Measurements from ENCODE around the gene MS4A8.
"Not testable (repeated sequence)": the region's sequence is repeated elsewhere in the genome, so short reads cannot be mapped to it uniquely, and the experiment has no call there.

Gene MS4A8

DNA sequence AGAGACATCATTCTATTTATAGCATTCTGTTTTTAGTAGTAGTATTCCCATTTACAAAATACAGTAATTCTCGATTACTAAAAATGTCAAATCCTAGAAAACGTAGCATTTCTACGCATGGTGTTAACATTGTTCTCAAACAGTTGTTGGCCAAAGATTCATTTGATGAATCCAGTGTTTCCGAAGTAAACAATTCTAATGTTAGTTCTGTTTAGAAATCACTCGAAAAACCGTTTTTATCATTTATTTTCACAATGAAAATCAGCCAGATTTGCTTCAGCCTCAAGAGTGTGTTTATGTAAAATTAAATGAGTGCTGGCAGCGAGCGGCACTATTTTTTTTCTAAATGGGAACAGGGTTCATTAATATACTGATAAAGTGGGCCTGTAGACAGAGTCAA, 32.2 kb downstream of the MS4A8 start:
- DNase-seq: no peak

GRCh38 chr11:60734279-60734678, 34.9 kb downstream of the MS4A8 start:
- DNase-seq: no peak

- DNase-seq: no peak
Measured at GRCh38 chr11:60739114-60739513, 39.7 kb downstream of the MS4A8 start.

- no peak for DNase-seq
Measured at GRCh38 chr11:60740573-60740972, 41.2 kb downstream of the MS4A8 start.

DNA sequence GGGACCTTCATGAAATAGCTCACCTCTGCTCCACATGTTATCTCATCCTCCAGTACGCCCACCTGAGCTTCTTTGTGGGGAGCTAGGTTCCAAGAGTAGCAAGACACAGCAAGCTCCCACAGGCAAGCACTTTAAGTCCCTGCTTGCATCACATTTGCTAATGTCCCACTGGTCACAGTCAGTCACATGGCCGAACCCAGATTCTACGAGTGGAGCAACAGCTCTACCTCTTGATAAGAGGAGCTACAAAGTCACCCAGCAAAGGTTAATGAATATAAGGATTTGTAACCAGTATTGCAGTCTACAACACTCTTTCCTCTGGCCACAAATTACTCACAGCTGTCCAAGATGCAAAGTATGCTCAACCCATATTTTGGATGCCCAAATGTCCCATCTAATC, 42.0 kb downstream of the MS4A8 start:
- no peak for DNase-seq

DNA sequence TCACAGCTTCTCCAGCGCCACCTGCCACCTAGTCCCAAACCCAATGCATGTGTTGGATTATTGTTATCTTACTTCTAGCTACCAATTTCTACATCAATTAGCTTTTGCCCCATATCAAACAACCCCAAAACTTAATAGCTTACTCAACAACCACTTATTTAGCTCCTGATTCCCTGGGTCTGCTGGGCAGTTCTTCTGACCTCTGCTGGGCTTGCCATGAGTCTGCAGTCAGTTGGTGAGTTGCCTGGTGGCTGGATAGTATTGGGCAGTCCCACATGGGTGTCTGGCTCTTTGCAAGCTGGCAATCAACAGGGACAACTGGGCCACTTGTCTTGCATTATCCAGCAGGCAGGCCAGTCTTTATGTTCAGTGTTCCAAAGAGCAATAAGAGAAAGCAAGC, 43.6 kb downstream of the MS4A8 start:
- no peak for DNase-seq

- no peak for DNase-seq
Measured at GRCh38 chr11:60744114-60744513, 44.7 kb downstream of the MS4A8 start.

- no peak for DNase-seq
Measured at GRCh38 chr11:60747359-60747873, 48.0 kb downstream of the MS4A8 start.

DNA sequence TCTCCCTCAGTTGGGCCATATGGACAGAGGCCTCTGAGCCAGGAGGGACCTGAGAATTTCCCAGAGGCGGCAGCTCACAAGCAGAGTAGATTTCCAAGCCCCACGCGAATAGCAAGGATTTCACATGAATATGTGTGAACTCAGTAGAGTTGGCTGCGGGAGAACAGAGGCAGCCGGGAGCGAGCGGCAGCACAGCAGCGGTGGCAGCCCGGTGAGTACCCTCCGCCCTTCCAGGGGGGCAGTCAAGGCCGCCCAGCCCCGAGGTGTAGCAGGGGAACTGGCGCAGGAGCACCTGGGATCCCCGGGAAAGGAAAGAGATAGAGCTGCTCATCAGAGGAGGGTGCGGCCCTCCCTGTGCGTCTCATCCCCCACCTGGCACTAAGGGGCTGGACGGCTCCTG, 48.8 kb downstream of the MS4A8 start:
- DNase-seq: no peak

DNA sequence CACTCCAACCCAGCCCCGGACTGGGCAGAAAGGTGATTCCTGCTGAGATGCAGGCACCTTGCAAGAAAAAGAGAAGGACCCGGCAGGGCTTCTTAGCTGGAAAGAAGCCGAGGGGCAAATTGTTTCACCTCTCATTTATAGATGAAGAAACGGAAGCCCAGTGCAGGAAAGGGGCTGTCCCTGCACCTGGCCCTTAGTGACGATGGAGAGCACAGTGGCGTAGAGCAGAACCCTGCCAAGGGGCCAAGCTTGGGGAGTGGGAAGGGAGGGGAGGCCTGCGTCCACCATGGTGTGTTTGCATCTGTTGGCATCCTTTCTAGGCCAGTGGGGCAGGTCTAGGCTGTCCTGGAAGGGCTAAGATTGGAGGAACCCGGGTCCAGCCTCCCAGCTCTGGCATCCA, 49.4 kb downstream of the MS4A8 start:
- no peak for DNase-seq

DNA sequence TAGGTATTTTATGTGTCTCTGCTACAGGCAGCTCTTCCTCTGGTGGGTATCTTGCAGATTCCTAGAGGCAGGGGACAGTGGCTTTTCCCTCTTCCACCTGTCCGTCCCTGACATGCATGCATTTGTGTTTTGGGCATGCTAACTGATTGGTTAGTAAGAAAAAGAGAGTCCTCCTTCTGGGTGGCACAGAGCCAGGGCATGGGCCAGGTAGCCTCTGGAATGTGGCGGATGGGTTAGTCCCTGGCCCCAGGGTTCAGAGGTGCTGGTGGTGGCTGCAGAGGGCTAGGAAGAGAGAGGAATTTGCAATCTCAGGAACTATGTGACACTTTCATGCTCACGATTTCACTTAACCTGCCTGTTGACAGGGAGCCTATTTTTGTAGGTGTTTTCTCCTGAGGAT, 51.5 kb downstream of the MS4A8 start:
- no peak for DNase-seq

DNA sequence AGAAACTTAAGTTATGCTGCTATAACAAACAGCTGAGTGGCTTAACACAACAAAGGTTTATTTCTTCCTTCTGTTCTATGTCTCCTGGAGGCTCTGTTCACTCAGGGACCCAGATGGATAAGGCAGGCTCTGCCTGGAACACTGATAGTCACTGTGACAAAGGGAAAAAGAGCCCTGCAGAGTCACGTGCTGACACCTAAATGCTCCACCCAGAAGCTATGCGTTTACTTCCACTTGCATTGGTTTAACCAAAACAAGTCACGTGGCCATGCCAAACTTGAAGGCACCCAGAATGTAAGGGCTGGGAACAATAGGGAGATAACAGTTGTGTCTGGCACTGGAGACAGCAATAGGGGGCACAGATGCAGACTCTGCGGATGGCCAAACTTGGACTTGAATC, 53.9 kb downstream of the MS4A8 start:
- DNase-seq: no peak

DNA sequence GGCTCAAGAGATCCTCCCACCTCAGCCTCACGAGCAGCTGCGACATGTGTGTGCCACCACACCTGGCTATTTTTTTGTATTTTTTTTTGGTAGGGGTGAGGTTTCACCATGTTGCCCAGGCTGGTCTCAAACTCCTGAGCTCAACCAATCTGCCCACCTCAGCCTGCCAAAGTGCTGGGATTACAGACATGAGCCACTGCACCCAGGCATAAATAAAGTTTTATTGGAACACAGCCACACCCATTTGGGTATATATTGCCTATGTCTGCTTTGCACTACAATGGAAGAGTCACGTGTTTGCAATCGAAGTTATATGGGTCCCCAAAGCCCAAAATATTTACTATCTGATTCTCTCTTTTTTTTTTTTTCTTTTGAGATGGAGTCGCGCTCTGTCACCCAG, 55.5 kb downstream of the MS4A8 start:
- no peak for DNase-seq

DNA sequence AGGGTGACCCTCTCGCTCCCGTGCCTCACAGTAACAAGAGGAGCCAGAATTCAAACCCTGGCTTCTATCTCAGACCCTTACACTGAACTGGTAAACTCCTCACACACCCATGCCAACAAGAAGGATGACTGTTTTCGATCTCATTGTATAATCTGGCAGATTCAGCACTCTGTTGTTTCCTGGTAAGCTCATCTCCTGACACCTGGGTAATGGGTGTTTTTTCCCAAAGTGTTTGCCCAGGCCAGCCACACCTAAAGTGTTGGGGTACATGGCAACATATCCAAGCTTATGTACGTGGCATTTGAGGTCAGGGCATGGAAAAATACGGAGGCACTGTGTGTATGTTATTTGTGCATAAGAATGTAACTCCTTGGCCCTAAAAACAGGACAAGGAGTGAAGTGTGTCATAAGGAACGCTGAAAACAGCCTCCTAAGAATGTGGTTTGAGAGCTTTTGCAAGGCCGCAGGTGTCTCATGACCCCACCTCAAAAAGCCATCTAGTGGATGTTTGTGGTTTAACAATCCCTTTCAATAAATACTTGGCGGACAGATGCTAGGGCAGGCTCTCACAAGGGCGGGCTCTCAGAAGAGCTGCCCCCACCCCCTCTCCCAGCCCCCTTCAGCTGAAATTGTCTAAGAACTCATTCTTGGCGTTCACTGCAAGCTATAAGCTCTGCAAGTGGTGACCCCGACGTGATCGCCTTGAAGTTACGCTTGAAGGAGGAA, 57.1 kb downstream of the MS4A8 start, which contains the start of gene MS4A15:
Gene MS4A15 (plus strand): TSS at position 561 of the 726 bp plus-strand sequence. CDS start 6,867 bp downstream, outside the sequence.
- no peak for DNase-seq

GRCh38 chr11:60757231-60757800, 57.9 kb downstream of the MS4A8 start:
- no peak for DNase-seq

GRCh38 chr11:60758671-60759070, 59.3 kb downstream of the MS4A8 start:
- DNase-seq: not testable (repeated sequence)

DNA sequence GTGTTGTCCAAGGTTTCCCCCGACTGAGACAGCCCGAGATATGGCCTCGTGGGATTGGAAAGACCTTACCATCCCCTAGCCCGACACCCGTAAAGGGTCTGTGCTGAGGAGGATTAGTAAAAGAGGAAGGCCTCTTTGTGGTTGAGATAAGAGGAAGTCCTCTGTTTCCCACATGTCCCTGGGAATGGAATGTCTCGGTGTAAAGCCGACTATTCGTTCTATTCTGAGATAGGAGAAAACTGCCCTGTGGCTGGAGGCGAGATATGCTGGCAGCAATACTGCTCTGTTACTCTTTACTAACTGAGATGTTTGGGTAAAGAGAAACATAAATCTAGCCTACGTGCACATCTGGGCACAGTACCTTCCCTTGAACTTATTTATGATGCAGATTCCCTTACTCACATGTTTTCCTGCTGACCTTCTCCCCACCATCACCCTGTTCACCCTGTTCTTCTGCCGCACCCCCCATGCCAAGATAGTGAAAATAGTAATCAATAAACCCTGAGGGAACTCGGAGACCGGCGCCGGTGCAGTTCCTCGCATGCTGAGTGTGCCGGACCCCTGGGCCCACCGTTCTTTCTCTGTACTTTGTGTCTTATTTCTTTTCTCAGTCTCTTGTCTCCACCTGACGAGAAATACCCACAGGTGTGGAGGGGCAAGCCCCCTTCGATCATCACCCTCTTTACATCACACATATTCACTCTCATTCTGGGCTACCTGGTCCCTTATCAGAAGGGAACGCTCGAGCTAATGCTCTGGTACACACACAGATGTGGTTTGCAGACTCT, 60.2 kb downstream of the MS4A8 start:
- not testable (repeated sequence) for DNase-seq

- DNase-seq: no peak
Measured at GRCh38 chr11:60761436-60762190, 62.2 kb downstream of the MS4A8 start.

GRCh38 chr11:60762851-60763691, 63.7 kb downstream of the MS4A8 start:
- no peak for DNase-seq

DNA sequence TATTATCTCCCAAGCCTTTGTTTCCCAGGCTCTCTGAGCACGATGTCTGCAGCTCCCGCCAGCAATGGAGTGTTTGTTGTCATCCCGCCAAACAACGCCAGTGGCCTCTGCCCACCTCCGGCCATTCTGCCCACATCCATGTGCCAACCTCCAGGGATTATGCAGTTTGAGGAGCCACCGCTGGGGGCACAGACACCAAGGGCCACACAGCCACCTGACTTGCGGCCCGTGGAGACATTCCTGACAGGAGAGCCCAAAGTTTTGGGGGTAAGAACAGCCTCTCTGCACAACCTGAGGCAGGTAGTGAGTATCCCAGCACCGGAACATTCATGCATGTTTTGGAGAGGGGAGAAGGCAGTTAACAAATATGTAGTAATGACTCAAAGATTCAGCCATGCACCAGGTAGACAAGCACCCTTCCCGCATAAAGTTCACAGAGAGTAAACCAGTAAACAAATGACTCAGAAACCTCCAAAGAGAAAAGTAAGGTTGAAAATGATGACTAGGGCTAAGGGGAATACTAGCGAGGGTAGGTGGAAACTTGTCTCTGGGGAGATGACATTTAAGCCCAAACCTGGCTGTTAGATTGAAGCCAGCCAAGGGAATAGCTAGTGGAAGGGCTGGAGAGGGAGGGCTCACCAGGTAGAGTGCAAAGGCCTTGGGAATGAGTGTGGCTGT, 64.4 kb downstream of the MS4A8 start:
- no peak for DNase-seq

DNA sequence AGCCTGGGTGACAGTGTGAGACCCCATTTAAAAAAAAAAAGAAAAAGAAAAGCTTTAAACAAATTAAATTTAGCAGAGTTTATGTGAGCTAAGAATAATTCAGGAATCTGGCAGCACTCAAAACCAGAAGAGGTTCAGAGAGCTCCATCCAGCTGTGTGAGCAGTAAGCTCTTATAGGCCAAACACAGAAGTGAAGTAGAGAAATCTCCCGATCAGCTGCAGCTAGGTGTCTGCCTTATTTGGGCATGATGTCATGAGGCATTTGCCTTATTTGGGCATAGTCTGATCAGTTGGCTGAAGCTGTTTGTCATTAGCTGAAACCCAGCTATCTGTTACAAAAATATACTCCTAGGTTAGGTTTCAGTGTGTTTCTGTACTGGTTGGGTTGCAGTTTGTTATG, 65.5 kb downstream of the MS4A8 start:
- no peak for DNase-seq
